Duodenal mucosa (tissue), 2 donors: ENCODE data around the gene NAV2.
"Not testable (repeated sequence)": the region's sequence is repeated elsewhere in the genome, so short reads cannot be mapped to it uniquely, and the experiment has no call there.

Experiments
- H3K27ac ChIP-seq: one replicate; pipeline ENCODE4 v1.7.0; 2013; ENCODE audit warnings: low read depth, low read length
- H3K27me3 ChIP-seq, 2 donors: one replicate each; pipeline ENCODE4 v1.7.0; 2013; ENCODE audit warnings: low read length in 2 of 2, control low read depth in 1 of 2; ENCODE audit not compliant: insufficient read depth in 2 of 2, control insufficient read depth in 1 of 2
- H3K36me3 ChIP-seq, 2 donors: one replicate each; pipeline ENCODE4 v1.7.0; 2013; ENCODE audit warnings: low read length in 2 of 2, control low read depth in 1 of 2; ENCODE audit not compliant: insufficient read depth in 2 of 2, control insufficient read depth in 1 of 2
- H3K4me1 ChIP-seq, 2 donors: one replicate each; pipeline ENCODE4 v1.7.0; 2013; ENCODE audit warnings: low read length in 2 of 2, control low read depth in 1 of 2; ENCODE audit not compliant: insufficient read depth in 2 of 2, control insufficient read depth in 1 of 2
- H3K4me3 ChIP-seq, 2 donors: one replicate each; pipeline ENCODE4 v1.7.0; 2013; ENCODE audit warnings: low read length in 2 of 2, low read depth in 1 of 2
- H3K9ac ChIP-seq, 2 donors: one replicate each; pipeline ENCODE4 v1.7.0; 2013; ENCODE audit warnings: low read length in 2 of 2, low read depth in 1 of 2
- H3K9me3 ChIP-seq, 2 donors: one replicate each; pipeline ENCODE4 v1.7.0; 2013; ENCODE audit warnings: low read length in 2 of 2, control low read depth in 1 of 2; ENCODE audit not compliant: control insufficient read depth in 1 of 2

NAV2 gene

DNA sequence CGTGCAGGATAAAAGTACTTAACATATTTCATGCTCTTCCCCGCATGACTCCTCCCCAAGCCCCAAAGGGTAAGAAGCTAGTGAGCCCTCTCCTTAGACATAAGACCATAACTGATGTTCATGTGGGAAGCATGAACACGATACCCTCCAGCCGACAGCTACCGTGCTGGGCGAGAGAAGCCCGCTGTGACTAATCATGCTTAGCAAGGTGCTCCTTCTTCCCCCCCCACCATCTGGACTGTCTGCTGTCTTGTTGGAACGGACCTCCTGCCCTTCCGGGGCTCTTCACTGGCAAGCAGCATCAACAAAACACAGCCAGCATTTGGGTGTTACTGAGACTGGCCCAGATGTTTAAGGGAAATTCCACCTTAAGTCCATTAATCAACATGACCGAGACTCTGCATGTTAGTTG is 247.0 kb downstream of the NAV2 start:
- no peaks in the 10 kb centered on the region for H3K4me1 ChIP-seq

DNA sequence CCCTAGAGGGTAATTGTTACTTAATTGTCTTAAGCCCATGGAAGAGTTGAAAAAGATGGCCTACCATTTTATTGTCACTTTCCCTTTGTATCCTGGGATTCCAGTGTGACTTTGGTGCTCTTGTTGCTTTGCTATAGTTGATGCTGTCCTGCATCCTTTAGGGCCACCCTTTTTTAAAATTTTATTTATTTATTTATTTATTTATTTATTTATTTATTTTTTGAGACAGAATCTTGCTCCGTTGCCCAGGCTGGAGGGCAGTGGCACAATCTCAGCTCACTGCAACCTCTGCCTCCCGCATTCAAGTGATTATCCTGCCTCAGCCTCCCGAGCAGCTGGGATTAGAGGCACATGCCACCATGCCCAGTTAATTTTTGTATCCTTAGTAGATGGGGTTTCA is 247.8 kb downstream of the NAV2 start:
- H3K36me3 ChIP-seq, H3K9ac ChIP-seq, H3K4me1 ChIP-seq, H3K4me3 ChIP-seq, H3K27ac ChIP-seq, H3K9me3 ChIP-seq, H3K27me3 ChIP-seq: not testable (repeated sequence)

More for the DNA sequence above, 247.0 kb downstream of the NAV2 start:
- H3K4me3 ChIP-seq: no peak overlapping the region
- peaks cover 0 to 7% of the 10 kb centered on the region in 2 donors for H3K36me3 ChIP-seq
- no peak overlapping the region for H3K9ac ChIP-seq
- H3K27me3 ChIP-seq: no peaks in the 10 kb centered on the region
- H3K9me3 ChIP-seq: no peaks in the 10 kb centered on the region
- no peak overlapping the region for H3K27ac ChIP-seq

DNA sequence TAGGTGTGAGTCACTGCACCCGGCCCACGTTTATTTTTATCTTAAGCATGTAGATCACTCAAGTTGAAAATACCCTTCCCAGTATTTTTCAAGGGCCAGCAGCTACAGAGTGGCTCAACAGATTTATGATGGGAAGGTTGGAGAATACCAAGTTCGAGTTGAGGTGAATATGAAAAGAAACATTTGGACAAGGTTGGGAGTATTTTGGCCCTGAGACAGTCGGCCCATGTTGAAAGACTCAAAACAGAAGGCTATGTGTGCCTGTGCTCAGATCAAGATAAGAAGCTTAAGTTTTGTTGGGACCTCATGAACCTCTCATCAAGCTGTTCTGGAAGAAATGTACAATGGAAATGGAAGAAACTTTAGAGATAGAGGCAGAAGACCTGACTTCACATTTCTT is 248.6 kb downstream of the NAV2 start:
- H3K27ac ChIP-seq: no peak overlapping the region
- no peaks in the 10 kb centered on the region for H3K4me1 ChIP-seq
- H3K36me3 ChIP-seq: peaks cover 0 to 3% of the 10 kb centered on the region in 2 donors

DNA sequence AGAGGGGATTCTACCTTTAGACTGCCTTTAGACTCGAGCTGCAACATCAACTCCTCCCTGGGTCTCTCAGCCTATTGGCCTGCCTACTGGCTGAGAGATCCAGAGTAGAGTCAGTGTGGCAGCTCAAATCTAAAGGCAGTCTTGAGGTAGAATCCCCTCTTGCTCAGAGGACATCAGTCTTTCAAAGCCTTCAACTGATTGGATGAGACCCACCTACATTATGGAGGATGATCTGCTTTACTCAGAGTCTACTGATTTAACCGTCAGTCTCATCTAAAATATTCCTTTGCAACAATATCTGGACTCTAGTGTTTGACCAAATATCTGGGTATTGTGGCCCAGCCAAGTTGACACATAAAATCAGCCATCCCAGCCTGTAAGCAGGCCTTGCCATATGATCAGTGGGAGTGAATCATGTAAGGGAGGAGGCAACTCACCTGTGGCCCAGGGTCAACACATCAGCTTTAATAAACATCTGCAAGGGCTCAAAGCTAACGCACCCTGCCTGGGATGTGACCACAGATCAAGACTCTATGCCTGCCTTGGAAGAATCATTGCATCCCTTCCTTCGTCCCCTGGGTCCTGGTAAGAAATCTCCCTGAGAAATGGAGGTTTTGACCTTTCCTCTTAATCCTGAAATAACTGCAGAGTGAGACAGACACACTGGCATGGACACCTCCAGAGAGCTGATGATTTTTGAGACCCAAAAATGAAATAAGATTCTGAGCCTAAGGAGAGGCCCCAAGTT is 249.6 kb downstream of the NAV2 start:
- Histone ChIP-seq H3K36me3 (peaks cover 0 to 3% of the 10 kb centered on the region in 2 donors), H3K9me3 (no peaks in the 10 kb centered on the region), H3K4me3 (no peak overlapping the region), H3K9ac (no peak overlapping the region), H3K27ac (no peak overlapping the region), H3K27me3 (no peaks in the 10 kb centered on the region), H3K4me1 (no peaks in the 10 kb centered on the region)

More for the DNA sequence above, 248.6 kb downstream of the NAV2 start:
- Histone ChIP-seq H3K27me3 (no peaks in the 10 kb centered on the region), H3K4me3 (no peak overlapping the region), H3K9me3 (no peaks in the 10 kb centered on the region), H3K9ac (no peak overlapping the region)

DNA sequence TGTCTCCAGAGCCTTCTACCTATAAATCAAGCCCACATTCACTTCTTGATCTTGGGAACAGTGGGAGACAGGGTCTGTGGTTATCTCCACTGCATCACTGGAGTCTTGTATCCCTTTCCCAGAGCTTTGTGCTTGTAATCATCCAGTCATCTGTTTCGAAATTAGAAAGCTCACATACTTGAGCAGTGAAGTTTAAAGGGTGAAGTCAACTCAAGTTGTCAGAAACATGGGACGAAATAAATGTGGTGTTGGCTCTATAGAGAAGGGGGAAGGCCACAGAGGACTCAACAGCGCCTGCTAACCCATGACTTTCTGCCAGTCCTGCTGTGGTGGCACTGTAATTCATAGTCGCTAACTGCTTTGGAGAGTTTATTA is 250.2 kb downstream of the NAV2 start:
- Histone ChIP-seq H3K4me1 (no peaks in the 10 kb centered on the region), H3K36me3 (peaks cover 0 to 3% of the 10 kb centered on the region in 2 donors), H3K9ac (no peak overlapping the region), H3K27ac (no peak overlapping the region), H3K4me3 (no peak overlapping the region), H3K9me3 (no peaks in the 10 kb centered on the region), H3K27me3 (no peaks in the 10 kb centered on the region)

DNA sequence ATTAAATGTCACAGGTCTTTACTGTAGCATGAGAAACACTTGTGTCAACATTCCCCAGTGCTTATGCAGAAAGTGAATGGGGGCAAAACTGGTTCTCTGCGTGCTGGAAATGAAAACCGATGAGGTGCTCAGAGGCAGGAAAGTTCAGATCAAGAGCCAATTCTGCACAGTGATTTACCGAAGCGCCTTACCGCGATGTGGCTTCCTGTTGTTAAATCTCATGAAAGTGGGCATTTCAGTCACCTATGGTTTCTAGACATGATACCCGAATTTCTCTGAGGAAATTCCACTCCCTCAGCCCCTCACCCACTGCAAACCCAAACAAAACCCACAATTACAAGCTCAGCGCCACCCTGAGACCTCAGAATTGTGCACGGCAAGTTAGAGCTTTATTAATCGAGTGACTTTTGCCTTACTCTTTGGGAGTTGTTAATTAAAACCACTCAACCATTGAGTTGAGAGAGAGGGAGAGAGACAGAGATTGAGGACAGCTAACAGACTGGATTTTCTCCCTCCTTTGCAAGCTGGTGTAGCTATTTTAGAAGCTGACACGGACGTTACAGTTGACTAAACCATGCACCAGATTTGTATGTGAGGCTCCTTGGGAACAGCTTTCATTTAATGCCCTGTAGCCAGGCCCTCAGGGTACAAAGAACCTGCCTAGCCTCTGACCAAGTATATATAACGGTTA is 251.2 kb downstream of the NAV2 start:
- Histone ChIP-seq H3K9ac (no peak overlapping the region), H3K27ac (no peak overlapping the region), H3K27me3 (no peaks in the 10 kb centered on the region), H3K9me3 (no peaks in the 10 kb centered on the region), H3K36me3 (peaks cover 0 to 3% of the 10 kb centered on the region in 2 donors), H3K4me1 (no peaks in the 10 kb centered on the region), H3K4me3 (no peak overlapping the region)

DNA sequence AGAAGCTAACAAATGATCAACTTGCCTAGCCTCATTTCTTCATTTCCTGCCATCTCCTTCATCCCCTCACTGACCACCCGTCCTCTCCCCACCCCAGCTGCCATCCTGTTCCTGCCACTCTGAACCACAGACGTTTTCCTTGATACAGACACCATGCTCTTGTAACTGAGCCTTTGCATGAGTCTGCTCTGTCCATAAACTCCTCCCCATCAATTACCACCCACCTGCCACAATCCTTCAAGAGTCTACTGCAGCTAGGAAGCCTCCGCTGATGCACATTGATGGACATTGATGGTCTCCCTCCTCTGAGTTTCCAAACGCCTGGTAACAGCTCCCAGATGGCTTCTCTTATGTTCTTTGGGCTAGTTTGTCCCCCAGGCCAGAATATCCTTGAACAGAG is 253.8 kb downstream of the NAV2 start:
- H3K27ac ChIP-seq: no peak overlapping the region
- H3K27me3 ChIP-seq: peaks cover 0 to 2% of the 10 kb centered on the region in 2 donors
- H3K4me3 ChIP-seq: no peak overlapping the region
- H3K4me1 ChIP-seq: no peaks in the 10 kb centered on the region
- H3K36me3 ChIP-seq: peaks cover 0 to 3% of the 10 kb centered on the region in 2 donors
- no peaks in the 10 kb centered on the region for H3K9me3 ChIP-seq
- H3K9ac ChIP-seq: no peak overlapping the region

DNA sequence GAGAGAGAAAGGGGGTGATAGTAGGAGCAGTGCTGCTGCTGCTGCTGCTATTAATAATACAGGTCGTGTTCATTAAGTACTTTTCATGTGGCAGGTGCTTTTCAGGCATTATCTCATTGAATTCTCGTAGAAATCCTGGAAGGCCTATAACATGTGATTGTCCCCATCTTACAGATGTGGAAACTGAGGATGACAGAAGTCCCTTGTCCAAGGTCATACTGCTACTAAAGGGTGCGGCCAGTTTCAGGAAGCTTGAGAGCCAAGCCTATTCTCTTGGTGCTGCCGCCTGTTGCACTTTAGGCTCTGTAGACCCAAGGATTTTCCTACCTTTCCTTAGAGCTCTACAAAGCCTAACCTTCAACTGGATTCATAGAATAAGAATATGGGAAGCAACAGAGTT is 254.3 kb downstream of the NAV2 start:
- H3K9me3 ChIP-seq: no peaks in the 10 kb centered on the region
- H3K4me3 ChIP-seq: no peak overlapping the region
- no peak overlapping the region for H3K27ac ChIP-seq
- no peaks in the 10 kb centered on the region for H3K4me1 ChIP-seq
- no peak overlapping the region for H3K9ac ChIP-seq
- H3K36me3 ChIP-seq: peaks cover 0 to 3% of the 10 kb centered on the region in 2 donors
- H3K27me3 ChIP-seq: peaks cover 0 to 2% of the 10 kb centered on the region in 2 donors

DNA sequence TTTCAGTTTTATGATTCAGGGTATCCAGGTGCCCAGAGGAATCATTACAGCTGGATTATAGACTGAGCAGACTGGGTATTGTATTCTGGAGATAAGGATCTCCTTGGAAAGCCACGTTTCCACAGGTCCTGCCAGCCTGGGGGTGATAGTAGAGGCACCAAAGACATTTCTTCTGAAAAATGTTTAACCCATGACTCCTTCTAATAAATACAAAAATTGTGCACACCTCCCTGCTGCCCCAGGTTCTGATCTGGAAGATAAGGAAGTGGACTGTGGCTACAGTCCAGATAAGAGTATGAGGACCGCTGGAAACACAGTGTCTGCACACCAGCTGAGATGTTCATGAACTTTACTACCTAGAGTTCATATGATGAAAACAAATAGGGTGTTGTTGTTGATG is 255.2 kb downstream of the NAV2 start:
- peaks cover 0 to 2% of the 10 kb centered on the region in 2 donors for H3K27me3 ChIP-seq
- peaks cover 0 to 3% of the 10 kb centered on the region in 2 donors for H3K36me3 ChIP-seq
- no peak overlapping the region for H3K27ac ChIP-seq
- H3K4me1 ChIP-seq: peaks cover 0 to 3% of the 10 kb centered on the region in 2 donors
- no peaks in the 10 kb centered on the region for H3K9me3 ChIP-seq
- H3K4me3 ChIP-seq: no peak overlapping the region
- no peak overlapping the region for H3K9ac ChIP-seq

DNA sequence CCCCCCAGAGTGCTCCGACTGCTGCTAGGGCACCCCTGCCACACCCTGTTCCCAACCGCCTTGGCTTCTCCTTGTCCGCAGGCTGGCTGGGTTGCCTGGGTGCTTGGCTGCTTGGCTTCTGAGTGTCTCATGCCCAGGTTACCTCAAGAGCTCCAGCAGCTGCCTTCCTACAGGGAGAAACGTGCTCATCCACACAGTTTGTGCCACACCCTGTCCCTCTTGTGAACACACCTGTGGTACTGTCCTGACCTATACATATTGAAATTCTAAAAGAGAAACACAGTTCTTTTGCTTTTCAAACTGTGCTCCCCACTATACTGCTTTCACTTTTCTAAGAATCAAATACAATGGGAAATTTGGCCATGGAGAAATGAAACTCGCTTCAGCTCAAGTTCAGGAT is 256.2 kb downstream of the NAV2 start:
- Histone ChIP-seq H3K36me3 (peaks cover 0 to 3% of the 10 kb centered on the region in 2 donors), H3K9me3 (no peaks in the 10 kb centered on the region), H3K4me3 (no peak overlapping the region), H3K9ac (no peak overlapping the region), H3K27ac (no peak overlapping the region), H3K27me3 (peaks cover 0 to 2% of the 10 kb centered on the region in 2 donors), H3K4me1 (peaks cover 0 to 4% of the 10 kb centered on the region in 2 donors)
